Measurements from ENCODE around the gene KRT72.

GRCh38 chr12:52577316-52577715 lies 23.9 kb downstream of the KRT72 start:
- TF ChIP-seq SUZ12 (IDR thresholded peaks at IDR 0.05), result no peak
- no peak for TF ChIP-seq SP1 (IDR thresholded peaks at IDR 0.05)
- no peak for TF ChIP-seq FOXM1 (IDR thresholded peaks at IDR 0.05; ENCODE audit: borderline replicate concordance)
- TF ChIP-seq HDGF (IDR thresholded peaks at IDR 0.05; ENCODE audit: borderline replicate concordance), result no peak
- no peak for TF ChIP-seq FOXA1 (IDR thresholded peaks at IDR 0.05)
- no peak for TF ChIP-seq L3MBTL2 (conservative IDR thresholded peaks at IDR 0.05)
- TF ChIP-seq ELF4 (IDR thresholded peaks at IDR 0.05), result no peak
- no peak for TF ChIP-seq ZNF384 (IDR thresholded peaks at IDR 0.05)
- TF ChIP-seq PKNOX1 (IDR thresholded peaks at IDR 0.05), result no peak
- no peak for TF ChIP-seq LEF1 (IDR thresholded peaks at IDR 0.05; ENCODE audit: borderline replicate concordance)
- no peak for TF ChIP-seq FOXK2 (IDR thresholded peaks at IDR 0.05)
